HepG2 (cell line): ENCODE results near the gene CHTF8. TPM values are rescaled to one million over a fixed set of nuclear protein-coding genes. Genes with fewer than 3 reads are reported as not detected.

Experiments used
- EED ChIP-seq: sonication (generic); formaldehyde crosslinking; IDR thresholded peaks from 2 replicates; pipeline ENCODE4 v1.5.0; 2020; ENCODE audit warnings: mild to moderate bottlenecking, missing genetic modification reagents
- FOXO1 ChIP-seq: sonication (generic); formaldehyde crosslinking; IDR thresholded peaks from 2 replicates; pipeline ENCODE4 v1.4.0; 2020; ENCODE audit warnings: missing genetic modification reagents
- GLI4 ChIP-seq: sonication (generic); formaldehyde crosslinking; IDR thresholded peaks from 2 replicates; pipeline ENCODE4 v1.5.1; 2020; ENCODE audit warnings: missing genetic modification reagents, mild to moderate bottlenecking, moderate library complexity, borderline replicate concordance
- HNRNPK ChIP-seq: fragments of 200-400 bp; formaldehyde crosslinking; IDR thresholded peaks from 2 replicates; pipeline ENCODE4 v1.6.1; 2018; ENCODE audit warnings: low read length, low read depth, moderate library complexity, mild to moderate bottlenecking; ENCODE audit not compliant: poor library complexity, severe bottlenecking
- JUND ChIP-seq: sonication (generic); formaldehyde crosslinking; IDR thresholded peaks from 2 replicates; pipeline ENCODE4 v1.8.0; 2022; ENCODE audit warnings: mild to moderate bottlenecking, missing genetic modification reagents
- KDM6A ChIP-seq: IDR thresholded peaks from 2 replicates; pipeline ENCODE4 v1.6.1; 2016; ENCODE audit warnings: low read depth
- MAFK ChIP-seq, 2 experiments: IDR thresholded peaks in 1 of 2; conservative IDR thresholded peaks in 1 of 2; 2 replicates each; pipeline ENCODE4 v1.6.1; 2011; ENCODE audit warnings: improper control_type of control experiment in 2 of 2, low read length in 2 of 2
- NCOA5 ChIP-seq: sonication (generic); formaldehyde crosslinking; IDR thresholded peaks from 2 replicates; pipeline ENCODE4 v1.4.0; 2020; ENCODE audit warnings: missing genetic modification reagents
- NFE2L1 ChIP-seq: sonication (generic); formaldehyde crosslinking; IDR thresholded peaks from 2 replicates; pipeline ENCODE4 v1.4.0; 2020; ENCODE audit warnings: missing genetic modification reagents, mild to moderate bottlenecking, borderline replicate concordance
- PAX8 ChIP-seq: sonication (generic); formaldehyde crosslinking; IDR thresholded peaks from 2 replicates; pipeline ENCODE4 v1.8.0; 2022; ENCODE audit warnings: mild to moderate bottlenecking, missing genetic modification reagents, borderline replicate concordance
- PCBP2 ChIP-seq: fragments of 200-400 bp; formaldehyde crosslinking; optimal IDR thresholded peaks from 2 replicates; pipeline ENCODE3; 2018; ENCODE audit warnings: low read length, low read depth; ENCODE audit not compliant: poor library complexity, severe bottlenecking
- PHB2 ChIP-seq: fragments of 450-650 bp; IDR thresholded peaks from 2 replicates; pipeline ENCODE4 v1.6.1; 2018; ENCODE audit not compliant: partially characterized antibody
- SATB2 ChIP-seq: sonication (generic); formaldehyde crosslinking; IDR thresholded peaks from 2 replicates; pipeline ENCODE4 v1.5.0; 2020; ENCODE audit warnings: missing genetic modification reagents
- SMC3 ChIP-seq: IDR thresholded peaks from 2 replicates; pipeline ENCODE4 v1.6.1; 2011; ENCODE audit warnings: low read length, improper control_type of control experiment
- TFAP4 ChIP-seq: sonication (generic); IDR thresholded peaks from 2 replicates; pipeline ENCODE4 v1.6.1; 2016; ENCODE audit warnings: low read depth, borderline replicate concordance
- TRIM24 ChIP-seq: sonication (generic); formaldehyde crosslinking; IDR thresholded peaks from 2 replicates; pipeline ENCODE4 v1.8.0; 2022; ENCODE audit warnings: mild to moderate bottlenecking, missing genetic modification reagents
- ZNF18 ChIP-seq: sonication (generic); formaldehyde crosslinking; IDR thresholded peaks from 2 replicates; pipeline ENCODE4 v1.8.0; 2022; ENCODE audit warnings: mild to moderate bottlenecking, missing genetic modification reagents; ENCODE audit not compliant: insufficient replicate concordance
- ZNF232 ChIP-seq: sonication (generic); formaldehyde crosslinking; IDR thresholded peaks from 2 replicates; pipeline ENCODE4 v1.4.0; 2020; ENCODE audit warnings: missing genetic modification reagents, borderline replicate concordance
- ZNF530 ChIP-seq: sonication (generic); formaldehyde crosslinking; IDR thresholded peaks from 2 replicates; pipeline ENCODE4 v1.5.0; 2020; ENCODE audit warnings: low read depth, mild to moderate bottlenecking, missing genetic modification reagents
- ZNF562 ChIP-seq: sonication (generic); formaldehyde crosslinking; IDR thresholded peaks from 2 replicates; pipeline ENCODE4 v1.8.0; 2022; ENCODE audit warnings: missing genetic modification reagents, borderline replicate concordance
- ZNF784 ChIP-seq: sonication (generic); formaldehyde crosslinking; IDR thresholded peaks from 2 replicates; pipeline ENCODE4 v1.5.1; 2020; ENCODE audit warnings: missing genetic modification reagents, mild to moderate bottlenecking, borderline replicate concordance
- polyA plus RNA-seq, 8 experiments: library from polyadenylated mRNA; depleted of rRNA in 3 of 8; stranded (reverse) in 7 of 8; unstranded in 1 of 8; fragments of >200 nt; fragmentation: Illumina TruSeq in 4 of 8; extraction: Trizol in 4 of 8; gene quantifications; 2 replicates each; pipeline versions ENCODE4 v1.2.1 to v1.2.3, GENCODE V29; 2011 to 2016; ENCODE audit warnings: low read depth in 4 of 8, missing spikeins in 1 of 8, mixed read lengths in 1 of 8; ENCODE audit not compliant: insufficient read depth in 1 of 8
- total RNA-seq, 5 experiments: library from RNA; depleted of rRNA; stranded (reverse); fragments of >200 nt; fragmentation: Illumina TruSeq; extraction: Trizol; gene quantifications; 2 replicates each; pipeline ENCODE4 v1.2.3, GENCODE V29; 2016; ENCODE audit warnings: low read depth in 1 of 5
- TF ChIP-seq, protein P1 (sequence below): sonication (generic); formaldehyde crosslinking; IDR thresholded peaks from 2 replicates; pipeline ENCODE4 v1.8.1; 2023; ENCODE audit warnings: mild to moderate bottlenecking, missing genetic modification reagents
- TF ChIP-seq, protein P2 (sequence below): IDR thresholded peaks from 2 replicates; pipeline ENCODE4 v1.6.1; 2012; ENCODE audit warnings: low read depth, low read length, improper control_type of control experiment

The CHTF8 gene
- total and polyA plus RNA-seq, 2 of the 13 experiments (the other 11 are each of a cell fraction or from before 2014, with no cell fraction given) = 37.2 to 67.5 TPM

DNA sequence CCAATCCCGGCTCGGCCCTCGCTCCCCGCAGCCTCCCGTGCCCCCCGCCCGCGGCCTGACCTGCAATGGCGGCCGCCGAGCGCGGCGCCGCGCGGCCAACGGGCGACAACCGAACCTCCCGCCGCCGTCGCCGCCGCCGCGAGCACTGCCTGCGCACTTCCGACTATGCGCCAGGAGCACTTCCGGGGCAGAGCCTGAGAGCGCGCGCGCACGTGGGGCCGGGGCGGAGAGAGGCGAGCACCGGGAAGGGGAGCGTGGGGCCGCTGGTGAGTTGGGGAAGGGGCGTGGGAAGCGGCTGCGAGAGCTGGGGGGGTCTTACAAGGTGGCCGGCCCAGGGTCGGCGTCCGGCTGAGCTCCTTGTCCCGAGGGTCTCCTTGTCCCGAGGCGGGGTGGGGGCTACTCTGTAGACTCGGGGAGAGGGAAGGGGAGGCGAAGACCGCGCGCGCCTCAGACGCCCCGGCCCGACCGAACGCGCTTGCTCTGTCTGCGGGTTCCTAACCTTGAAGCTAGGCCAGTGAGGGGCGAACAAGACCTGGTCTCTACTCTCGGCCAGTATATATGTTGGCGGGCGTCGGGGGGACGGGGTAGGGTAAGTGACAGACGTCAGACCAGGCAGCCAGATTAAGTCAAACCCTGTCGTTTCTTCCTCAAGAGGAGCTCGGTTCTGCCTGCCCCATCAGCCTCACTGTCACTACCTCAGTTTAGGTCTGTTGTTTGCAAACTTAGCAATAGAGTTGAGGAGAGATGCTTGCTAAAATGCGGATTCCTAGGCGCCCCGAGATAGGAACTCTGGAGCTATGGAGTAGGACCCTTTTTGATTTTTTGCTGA, at the start of gene CHTF8, which contains the start of gene UTP4 (continued):
- TF ChIP-seq, protein P1, sequence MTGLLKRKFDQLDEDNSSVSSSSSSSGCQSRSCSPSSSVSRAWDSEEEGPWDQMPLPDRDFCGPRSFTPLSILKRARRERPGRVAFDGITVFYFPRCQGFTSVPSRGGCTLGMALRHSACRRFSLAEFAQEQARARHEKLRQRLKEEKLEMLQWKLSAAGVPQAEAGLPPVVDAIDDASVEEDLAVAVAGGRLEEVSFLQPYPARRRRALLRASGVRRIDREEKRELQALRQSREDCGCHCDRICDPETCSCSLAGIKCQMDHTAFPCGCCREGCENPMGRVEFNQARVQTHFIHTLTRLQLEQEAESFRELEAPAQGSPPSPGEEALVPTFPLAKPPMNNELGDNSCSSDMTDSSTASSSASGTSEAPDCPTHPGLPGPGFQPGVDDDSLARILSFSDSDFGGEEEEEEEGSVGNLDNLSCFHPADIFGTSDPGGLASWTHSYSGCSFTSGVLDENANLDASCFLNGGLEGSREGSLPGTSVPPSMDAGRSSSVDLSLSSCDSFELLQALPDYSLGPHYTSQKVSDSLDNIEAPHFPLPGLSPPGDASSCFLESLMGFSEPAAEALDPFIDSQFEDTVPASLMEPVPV (CRISPR knock-in tag) = no peak
- TF ChIP-seq, protein P2, sequence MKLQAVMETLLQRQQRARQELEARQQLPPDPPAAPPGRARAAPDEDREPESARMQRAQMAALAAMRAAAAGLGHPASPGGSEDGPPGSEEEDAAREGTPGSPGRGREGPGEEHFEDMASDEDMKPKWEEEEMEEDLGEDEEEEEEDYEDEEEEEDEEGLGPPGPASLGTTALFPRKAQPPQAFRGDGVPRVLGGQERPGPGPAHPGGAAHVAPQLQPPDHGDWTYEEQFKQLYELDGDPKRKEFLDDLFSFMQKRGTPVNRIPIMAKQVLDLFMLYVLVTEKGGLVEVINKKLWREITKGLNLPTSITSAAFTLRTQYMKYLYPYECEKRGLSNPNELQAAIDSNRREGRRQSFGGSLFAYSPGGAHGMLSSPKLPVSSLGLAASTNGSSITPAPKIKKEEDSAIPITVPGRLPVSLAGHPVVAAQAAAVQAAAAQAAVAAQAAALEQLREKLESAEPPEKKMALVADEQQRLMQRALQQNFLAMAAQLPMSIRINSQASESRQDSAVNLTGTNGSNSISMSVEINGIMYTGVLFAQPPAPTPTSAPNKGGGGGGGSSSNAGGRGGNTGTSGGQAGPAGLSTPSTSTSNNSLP = 0 out of 2 replicates have a peak, but pooled peaks have one; percentile 12
- TF ChIP-seq SMC3 = no peak
- TF ChIP-seq NFE2L1 (CRISPR knock-in tag) = no peak
- no peak; the same call in none of the 2 replicates for TF ChIP-seq ZNF784 (CRISPR knock-in tag)
- TF ChIP-seq EED (CRISPR knock-in tag) = peak; percentile 70
- TF ChIP-seq KDM6A (CRISPR knock-in tag) = no peak
- no peak; the same call in 1 of the 2 replicates for TF ChIP-seq GLI4 (CRISPR knock-in tag)
- TF ChIP-seq SATB2 (CRISPR knock-in tag) = no peak
- TF ChIP-seq ZNF530 (CRISPR knock-in tag) = 0 out of 2 replicates have a peak, but pooled peaks have one; percentile 21
- TF ChIP-seq MAFK (conservative IDR thresholded peaks at IDR 0.05 in 1 of 2, IDR thresholded peaks at IDR 0.05 in 1 of 2; ENCODE audit: low read length in 2 of 2) = no peak
- peak; percentile 54 for TF ChIP-seq FOXO1 (CRISPR knock-in tag)
- TF ChIP-seq NCOA5 (CRISPR knock-in tag) = no peak
- no peak for TF ChIP-seq PCBP2
- TF ChIP-seq ZNF562 = peak; percentile 20; the same call in 1 of the 2 replicates
- TF ChIP-seq PHB2 = no peak
- TF ChIP-seq TRIM24 (CRISPR knock-in tag) = no peak
- TF ChIP-seq ZNF18 (CRISPR knock-in tag) = no peak
- peak; percentile 49; the same call in 1 of the 2 replicates for TF ChIP-seq ZNF232 (CRISPR knock-in tag)
- TF ChIP-seq PAX8 (CRISPR knock-in tag) = no peak; the same call in 1 of the 2 replicates
- no peak for TF ChIP-seq TFAP4
- TF ChIP-seq JUND (CRISPR knock-in tag) = no peak
- TF ChIP-seq HNRNPK = peak; percentile 100
